H1 (cell line): ENCODE measurements around the gene ATP5F1E. TPM values are rescaled to one million over a fixed set of nuclear protein-coding genes. Genes with fewer than 3 reads are reported as not detected.

Experiments used
- CTCF ChIA-PET: fragments of 300-600 bp; sonication (Branson Sonifier 250); formaldehyde crosslinking; loops from one replicate; lab custom pipeline; 2021; ENCODE audit not compliant: partially characterized antibody; lab: Charles Lee
- POLR2A ChIA-PET: fragments of 300-600 bp; sonication (Branson Sonifier 250); formaldehyde crosslinking; loops from one replicate; lab custom pipeline; 2021; ENCODE audit warnings: inconsistent platforms; ENCODE audit not compliant: partially characterized antibody; lab: Charles Lee
- DNase-seq, 2 experiments: peaks; one replicate each; pipeline versions ENCODE4 v3.0.0 to v3.0.0-alpha.2; 2010 to 2022; ENCODE audit warnings: low spot score in 2 of 2, low read depth in 1 of 2, mixed read lengths in 1 of 2
- FAIRE-seq: peaks from 2 replicates; lab custom pipeline; 2011; peaks lifted over from hg19 to GRCh38; lab: Jason Lieb, UNC
- H2AFZ ChIP-seq: 2 replicates; pipeline ENCODE4 v1.8.1; 2012; ENCODE audit warnings: low read length, inconsistent platforms
- H2AK5ac ChIP-seq: 2 replicates; pipeline ENCODE4 v1.6.1; 2013; ENCODE audit warnings: low read depth, low read length
- H2BK120ac ChIP-seq: replicated peaks from 2 replicates; pipeline ENCODE3; 2013; ENCODE audit warnings: low read depth, low read length, inconsistent platforms
- H2BK12ac ChIP-seq: 2 replicates; pipeline ENCODE4 v1.6.1; 2013; ENCODE audit warnings: low read depth, low read length
- H2BK15ac ChIP-seq: 2 replicates; pipeline ENCODE4 v1.6.1; 2013; ENCODE audit warnings: low read length
- H2BK20ac ChIP-seq: 2 replicates; pipeline ENCODE4 v1.6.1; 2013; ENCODE audit warnings: low read length
- H2BK5ac ChIP-seq: 2 replicates; pipeline ENCODE4 v1.6.1; 2013; ENCODE audit warnings: low read depth, low read length
- H3K14ac ChIP-seq: 2 replicates; pipeline ENCODE4 v1.6.1; 2013; ENCODE audit warnings: inconsistent platforms; ENCODE audit not compliant: insufficient read length
- H3K18ac ChIP-seq: 2 replicates; pipeline ENCODE4 v1.6.1; 2013; ENCODE audit warnings: low read length; ENCODE audit errors: extremely low read depth
- H3K23ac ChIP-seq: 2 replicates; pipeline ENCODE4 v1.6.1; 2013; ENCODE audit warnings: inconsistent platforms; ENCODE audit not compliant: insufficient read length
- H3K23me2 ChIP-seq: 2 replicates; pipeline ENCODE4 v1.6.1; 2013; ENCODE audit warnings: low read depth, low read length
- H3K27ac ChIP-seq: 2 replicates; pipeline ENCODE4 v1.6.1; 2011; ENCODE audit warnings: low read depth, low read length, inconsistent platforms
- H3K27me3 ChIP-seq, 4 experiments: replicated peaks in 1 of 4; 1 replicate in 1 of 4; 2 replicates in 3 of 4; pipeline versions ENCODE4 v1.6.1 to v1.8.1; 2011 to 2013; ENCODE audit warnings: low read length in 3 of 4, mild to moderate bottlenecking in 3 of 4, inconsistent platforms in 2 of 4, mixed read lengths in 2 of 4, moderate library complexity in 1 of 4; ENCODE audit not compliant: control insufficient read depth in 3 of 4, insufficient read depth in 3 of 4; ENCODE audit errors: extremely low read depth in 1 of 4
- H3K36me3 ChIP-seq, 4 experiments: 2 replicates each; pipeline versions ENCODE4 v1.6.1 to v1.8.1; 2011 to 2013; ENCODE audit warnings: mild to moderate bottlenecking in 4 of 4, low read length in 3 of 4, moderate library complexity in 2 of 4, control low read depth in 1 of 4, inconsistent platforms in 1 of 4; ENCODE audit not compliant: insufficient read depth in 4 of 4, control insufficient read depth in 2 of 4
- H3K4ac ChIP-seq: replicated peaks from 2 replicates; pipeline ENCODE3; 2013; ENCODE audit warnings: low read length, low read depth, mixed read lengths, inconsistent platforms; ENCODE audit not compliant: insufficient read length
- H3K4me1 ChIP-seq, 4 experiments: replicated peaks in 1 of 4; 1 replicate in 1 of 4; 2 replicates in 3 of 4; pipeline versions ENCODE4 v1.6.1 to v1.8.1; 2011 to 2013; ENCODE audit warnings: low read length in 3 of 4, inconsistent platforms in 2 of 4, mixed read lengths in 1 of 4; ENCODE audit not compliant: insufficient read depth in 4 of 4, control insufficient read depth in 3 of 4
- H3K4me2 ChIP-seq, 2 experiments: 2 replicates each; pipeline versions ENCODE4 v1.6.1 to v1.8.1; 2011 to 2013; ENCODE audit warnings: low read depth in 2 of 2, low read length in 2 of 2, control low read depth in 1 of 2, inconsistent platforms in 1 of 2, mild to moderate bottlenecking in 1 of 2; ENCODE audit not compliant: insufficient read depth in 1 of 2
- H3K4me3 ChIP-seq, 4 experiments: fragments of 200-600, 300-600 bp in 1 of 4; sonication (generic), shearing (Covaris generic), sonication (Bioruptor Twin) in 1 of 4; 2 replicates each; pipeline versions ENCODE4 v1.5.1 to v1.8.1; 2011 to 2016; ENCODE audit warnings: low read length in 4 of 4, low read depth in 3 of 4, control low read depth in 2 of 4, inconsistent platforms in 2 of 4, mild to moderate bottlenecking in 2 of 4, mixed read lengths in 1 of 4, moderate library complexity in 1 of 4; ENCODE audit not compliant: insufficient read depth in 2 of 4; ENCODE audit errors: extremely low read depth in 1 of 4
- H3K56ac ChIP-seq: replicated peaks from 2 replicates; pipeline ENCODE3; 2013; ENCODE audit warnings: low read depth, mild to moderate bottlenecking, mixed read lengths, low read length, inconsistent platforms; ENCODE audit not compliant: insufficient read length
- H3K79me1 ChIP-seq: 2 replicates; pipeline ENCODE4 v1.6.1; 2013; ENCODE audit warnings: low read depth, low read length, control low read depth
- H3K79me2 ChIP-seq, 2 experiments: 2 replicates each; pipeline versions ENCODE4 v1.6.1 to v1.8.1; 2012 to 2013; ENCODE audit warnings: low read length in 2 of 2, mild to moderate bottlenecking in 2 of 2, inconsistent platforms in 1 of 2; ENCODE audit not compliant: insufficient read depth in 2 of 2, control insufficient read depth in 1 of 2
- H3K9ac ChIP-seq, 4 experiments: replicated peaks in 1 of 4; 1 replicate in 1 of 4; 2 replicates in 3 of 4; pipeline versions ENCODE4 v1.6.1 to v1.8.1; 2011 to 2013; ENCODE audit warnings: low read depth in 3 of 4, low read length in 3 of 4, control low read depth in 2 of 4, mild to moderate bottlenecking in 2 of 4, moderate library complexity in 2 of 4, inconsistent platforms in 1 of 4; ENCODE audit errors: extremely low read depth in 1 of 4
- H3K9me3 ChIP-seq, 2 experiments: 2 replicates each; pipeline versions ENCODE4 v1.6.1 to v1.8.1; 2012 to 2013; ENCODE audit warnings: mild to moderate bottlenecking in 2 of 2, moderate library complexity in 2 of 2, control low read depth in 1 of 2, inconsistent platforms in 1 of 2, low read depth in 1 of 2, low read length in 1 of 2, mixed read lengths in 1 of 2; ENCODE audit not compliant: insufficient read depth in 2 of 2
- H4K20me1 ChIP-seq, 2 experiments: replicated peaks in 1 of 2; 2 replicates each; pipeline versions ENCODE3 to v1.8.1; 2011 to 2013; ENCODE audit warnings: inconsistent platforms in 2 of 2, low read length in 2 of 2, mild to moderate bottlenecking in 1 of 2; ENCODE audit not compliant: insufficient read depth in 2 of 2, control insufficient read depth in 1 of 2
- H4K5ac ChIP-seq: 2 replicates; pipeline ENCODE4 v1.6.1; 2013; ENCODE audit warnings: low read length, low read depth, mixed read lengths, inconsistent platforms; ENCODE audit not compliant: insufficient read length
- H4K8ac ChIP-seq: 2 replicates; pipeline ENCODE4 v1.8.0; 2013; ENCODE audit warnings: mild to moderate bottlenecking, moderate library complexity, low read length, inconsistent platforms; ENCODE audit not compliant: insufficient read depth; ENCODE audit errors: extremely low read depth
- H4K91ac ChIP-seq: replicated peaks from 2 replicates; pipeline ENCODE3; 2013; ENCODE audit warnings: low read length, mixed read lengths, inconsistent platforms; ENCODE audit not compliant: insufficient read length
- ASH2L ChIP-seq: fragments of 200-600, 300-600 bp; sonication (generic); IDR thresholded peaks from one replicate; pipeline ENCODE4 v1.7.1; 2017; ENCODE audit warnings: low read length
- CHD1 ChIP-seq: IDR thresholded peaks from 2 replicates; pipeline ENCODE4 v1.6.1; 2012; ENCODE audit warnings: low read depth, low read length, improper control_type of control experiment
- GTF2F1 ChIP-seq: IDR thresholded peaks from 2 replicates; pipeline ENCODE4 v1.6.1; 2012; ENCODE audit warnings: low read depth, low read length, improper control_type of control experiment, borderline replicate concordance
- MAFK ChIP-seq: IDR thresholded peaks from 2 replicates; pipeline ENCODE4 v1.6.1; 2012; ENCODE audit warnings: low read depth, mild to moderate bottlenecking, improper control_type of control experiment, low read length
- POLR2AphosphoS5 ChIP-seq: IDR thresholded peaks from 2 replicates; pipeline ENCODE4 v1.6.1; 2011; ENCODE audit warnings: low read depth, low read length
- RNF2 ChIP-seq: fragments of 200-900, 300-1000 bp; sonication (generic); IDR thresholded peaks from 2 replicates; pipeline ENCODE4 v1.7.1; 2016; ENCODE audit warnings: borderline replicate concordance, low read depth, mild to moderate bottlenecking, antibody characterized with exemption, low read length; ENCODE audit not compliant: poor library complexity, severe bottlenecking; ENCODE audit errors: missing control alignments
- RXRA ChIP-seq: IDR thresholded peaks from 2 replicates; pipeline ENCODE4 v1.6.1; 2011; ENCODE audit warnings: low read depth, mild to moderate bottlenecking, low read length, moderate library complexity; ENCODE audit not compliant: insufficient read depth
- SP4 ChIP-seq: IDR thresholded peaks from 2 replicates; pipeline ENCODE4 v1.6.1; 2012; ENCODE audit warnings: low read length, inconsistent platforms
- SRF ChIP-seq: IDR thresholded peaks from 2 replicates; pipeline ENCODE4 v1.6.1; 2011; ENCODE audit warnings: mild to moderate bottlenecking, low read depth, low read length, moderate library complexity
- ZNF274 ChIP-seq: IDR thresholded peaks from 2 replicates; pipeline ENCODE4 v1.7.0; 2012; ENCODE audit warnings: low read length, borderline replicate concordance; ENCODE audit errors: extremely low read depth
- WGBS, 2 experiments: shearing (Covaris generic) in 1 of 2; methylation state at CpG; one replicate each; pipeline versions ENCODE4 v1.1.6 to v1.1.7; 2013 to 2015; ENCODE audit warnings: low lambda C conversion rate in 2 of 2, mixed read lengths in 2 of 2, inconsistent platforms in 1 of 2, low coverage in 1 of 2, missing lambda C conversion rate in 1 of 2; ENCODE audit not compliant: insufficient replicate concordance in 2 of 2, insufficient coverage in 1 of 2, insufficient read length in 1 of 2; ENCODE audit errors: extremely low coverage in 1 of 2, missing lambda C conversion rate in 1 of 2; 5-methylcytosine and 5-hydroxymethylcytosine counted together
- polyA plus RNA-seq, 7 experiments: library from polyadenylated mRNA; depleted of rRNA in 3 of 7; stranded (reverse) in 5 of 7; unstranded in 2 of 7; fragments of >200 nt in 5 of 7; fragments of 200-250 nt in 2 of 7; gene quantifications; 1 replicate in 5 of 7; 2 replicates in 1 of 7; 4 replicates in 1 of 7; pipeline versions ENCODE4 v1.2.1 to v1.2.3, GENCODE V29; 2011 to 2013; ENCODE audit warnings: missing spikeins in 2 of 7, mixed read lengths in 2 of 7
- total RNA-seq: library from RNA; stranded (reverse); fragmentation: NEBNext Ultra II Directional; extraction: Animal tissue kit (Norgen Biotek cat#: 25700); gene quantifications from 2 replicates; pipeline ENCODE4 v1.2.1, GENCODE V29; 2021
- TF ChIP-seq, protein P1 (sequence below): IDR thresholded peaks from 2 replicates; pipeline ENCODE4 v1.6.1; 2012; ENCODE audit warnings: low read length, inconsistent platforms
- TF ChIP-seq, protein P2 (sequence below): IDR thresholded peaks from 2 replicates; pipeline ENCODE4 v1.6.1; 2012; ENCODE audit warnings: inconsistent platforms

ATP5F1E gene
- total and polyA plus RNA-seq, 2 of the 8 experiments (the other 6 are each of a cell fraction or from before 2014, with no cell fraction given) = 15.7 to 47.8 TPM

DNA sequence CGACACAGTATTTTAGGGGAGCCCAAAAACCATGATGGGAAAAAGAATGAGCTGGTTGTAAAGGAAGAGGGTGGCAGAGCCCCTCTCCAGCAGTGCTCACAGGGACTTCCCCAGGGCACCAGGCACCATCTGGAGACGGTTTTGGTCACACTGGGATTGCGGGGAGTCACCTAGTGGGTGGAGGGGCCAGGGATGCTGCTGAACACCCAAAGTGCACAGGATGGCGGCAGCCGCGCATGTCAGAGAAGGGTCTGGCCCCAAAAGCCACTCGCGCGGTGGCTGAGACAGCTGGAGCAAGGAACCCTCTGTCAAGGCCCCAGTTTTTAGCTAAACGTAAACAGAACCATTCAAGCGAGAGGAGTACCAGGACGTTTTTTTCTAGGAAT lies 35.9 kb downstream of the ATP5F1E start:
- H3K27me3 ChIP-seq = no peaks in the 10 kb centered on the region
- POLR2A ChIA-PET = interaction anchor here (0.7 to 2.6 kb wide), 4 partner anchors 11 to 127 kb away, joined by 3 to 7 read pairs (median 4); no protein-coding TSS in a partner anchor
- H2AFZ ChIP-seq = no peak overlapping the region
- 89% methylated on average over 10 of the region's 12 CpGs; no CpG with 5 or more reads in 1 of the 2 experiments for WGBS, 2 experiments
- no peak overlapping the region for H2BK5ac ChIP-seq
- H3K9ac ChIP-seq = no peak overlapping the region
- no peak overlapping the region for H3K4ac ChIP-seq
- no peak overlapping the region for H2BK120ac ChIP-seq
- no peaks in the 10 kb centered on the region for H3K79me1 ChIP-seq
- DNase-seq = no peak
- H3K36me3 ChIP-seq = peaks cover 9 to 51% (median 37%) of the 10 kb centered on the region in 4 experiments; a peak in 7 of 8 replicates
- no peak overlapping the region for H3K27ac ChIP-seq
- H3K79me2 ChIP-seq = no peaks in the 10 kb centered on the region
- H3K4me3 ChIP-seq = no peak overlapping the region
- peaks cover 0 to 4% of the 10 kb centered on the region in 2 experiments for H4K20me1 ChIP-seq
- no peak overlapping the region for H3K14ac ChIP-seq
- no peak overlapping the region for H3K56ac ChIP-seq
- H4K8ac ChIP-seq = no peak overlapping the region
- CTCF ChIA-PET = interaction anchor here (0.6 to 2.0 kb wide), 5 partner anchors 12 to 95 kb away, joined by 3 to 6 read pairs (median 3); partner anchors contain the start of gene TUBB1
- no peak for FAIRE-seq
- H3K9me3 ChIP-seq = no peaks in the 10 kb centered on the region
- no peak overlapping the region for H3K18ac ChIP-seq
- H3K23ac ChIP-seq = no peak overlapping the region
- H2BK20ac ChIP-seq = no peak overlapping the region
- no peak overlapping the region for H4K5ac ChIP-seq
- no peaks in the 10 kb centered on the region for H3K4me1 ChIP-seq
- no peak overlapping the region for H4K91ac ChIP-seq
- H3K23me2 ChIP-seq = no peaks in the 10 kb centered on the region
- H2BK15ac ChIP-seq = no peak overlapping the region
- no peak overlapping the region for H2BK12ac ChIP-seq
- H2AK5ac ChIP-seq = no peak overlapping the region
- H3K4me2 ChIP-seq = no peak overlapping the region
- TF ChIP-seq SRF (no peak), RNF2 (no peak), CHD1 (no peak), GTF2F1 (no peak), SP4 (no peak), POLR2AphosphoS5 (no peak), ASH2L (no peak), RXRA (no peak), MAFK (no peak), ZNF274 (no peak)
- TF ChIP-seq, protein P1, sequence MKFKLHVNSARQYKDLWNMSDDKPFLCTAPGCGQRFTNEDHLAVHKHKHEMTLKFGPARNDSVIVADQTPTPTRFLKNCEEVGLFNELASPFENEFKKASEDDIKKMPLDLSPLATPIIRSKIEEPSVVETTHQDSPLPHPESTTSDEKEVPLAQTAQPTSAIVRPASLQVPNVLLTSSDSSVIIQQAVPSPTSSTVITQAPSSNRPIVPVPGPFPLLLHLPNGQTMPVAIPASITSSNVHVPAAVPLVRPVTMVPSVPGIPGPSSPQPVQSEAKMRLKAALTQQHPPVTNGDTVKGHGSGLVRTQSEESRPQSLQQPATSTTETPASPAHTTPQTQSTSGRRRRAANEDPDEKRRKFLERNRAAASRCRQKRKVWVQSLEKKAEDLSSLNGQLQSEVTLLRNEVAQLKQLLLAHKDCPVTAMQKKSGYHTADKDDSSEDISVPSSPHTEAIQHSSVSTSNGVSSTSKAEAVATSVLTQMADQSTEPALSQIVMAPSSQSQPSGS = no peak
- TF ChIP-seq, protein P2, sequence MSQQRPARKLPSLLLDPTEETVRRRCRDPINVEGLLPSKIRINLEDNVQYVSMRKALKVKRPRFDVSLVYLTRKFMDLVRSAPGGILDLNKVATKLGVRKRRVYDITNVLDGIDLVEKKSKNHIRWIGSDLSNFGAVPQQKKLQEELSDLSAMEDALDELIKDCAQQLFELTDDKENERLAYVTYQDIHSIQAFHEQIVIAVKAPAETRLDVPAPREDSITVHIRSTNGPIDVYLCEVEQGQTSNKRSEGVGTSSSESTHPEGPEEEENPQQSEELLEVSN = no peak
